Astrocyte (in vitro differentiated cells and primary cell): Measurements from ENCODE around the gene NME9. TPM values are rescaled to one million over a fixed set of nuclear protein-coding genes. Genes with fewer than 3 reads are reported as not detected.

Experiments used
- DNase-seq: peaks from one replicate; pipeline ENCODE4 v3.0.0-alpha.2; 2010; ENCODE audit warnings: low read depth
- FAIRE-seq: peaks from 2 replicates; lab custom pipeline; 2011; peaks lifted over from hg19 to GRCh38; lab: Jason Lieb, UNC
- H2AFZ ChIP-seq: 2 replicates; pipeline ENCODE4 v1.6.0; 2012; ENCODE audit warnings: low read depth, low read length, inconsistent platforms
- H3K27ac ChIP-seq: 2 replicates; pipeline ENCODE4 v1.5.1; 2011; ENCODE audit warnings: low read depth, low read length, inconsistent platforms
- H3K27me3 ChIP-seq: 2 replicates; pipeline ENCODE4 v1.6.0; 2011; ENCODE audit warnings: low read length, inconsistent platforms; ENCODE audit not compliant: insufficient read depth
- H3K36me3 ChIP-seq: 2 replicates; pipeline ENCODE4 v1.5.1; 2011; ENCODE audit warnings: low read length, inconsistent platforms; ENCODE audit not compliant: insufficient read depth
- H3K4me1 ChIP-seq: 2 replicates; pipeline ENCODE4 v1.5.1; 2011; ENCODE audit warnings: low read length, inconsistent platforms; ENCODE audit not compliant: insufficient read depth
- H3K4me2 ChIP-seq: 2 replicates; pipeline ENCODE4 v1.6.0; 2012; ENCODE audit warnings: low read length, inconsistent platforms
- H3K4me3 ChIP-seq: 2 replicates; pipeline ENCODE4 v1.5.1; 2011; ENCODE audit warnings: low read depth, mild to moderate bottlenecking, low read length, inconsistent platforms; ENCODE audit not compliant: insufficient read depth
- H3K79me2 ChIP-seq: 2 replicates; pipeline ENCODE4 v1.6.0; 2012; ENCODE audit warnings: mild to moderate bottlenecking, low read length, inconsistent platforms; ENCODE audit not compliant: insufficient read depth
- H3K9ac ChIP-seq: 2 replicates; pipeline ENCODE4 v1.6.0; 2012; ENCODE audit warnings: mild to moderate bottlenecking, low read length, inconsistent platforms
- H3K9me3 ChIP-seq: 2 replicates; pipeline ENCODE4 v1.5.1; 2012; ENCODE audit warnings: low read depth, mild to moderate bottlenecking, low read length, inconsistent platforms; ENCODE audit not compliant: insufficient read depth
- H4K20me1 ChIP-seq: 2 replicates; pipeline ENCODE4 v1.6.0; 2012; ENCODE audit warnings: low read length, inconsistent platforms; ENCODE audit not compliant: insufficient read depth
- H3K27ac Mint-ChIP-seq: one replicate; pipeline ENCODE4 v1.8.0; 2021; ENCODE audit warnings: mild to moderate bottlenecking, mixed read lengths; ENCODE audit not compliant: unreplicated experiment
- H3K27me3 Mint-ChIP-seq: one replicate; pipeline ENCODE4 v1.8.0; 2021; ENCODE audit warnings: low read depth, mixed read lengths; ENCODE audit not compliant: unreplicated experiment
- H3K36me3 Mint-ChIP-seq: one replicate; pipeline ENCODE4 v1.8.0; 2021; ENCODE audit warnings: low read depth, mixed read lengths; ENCODE audit not compliant: unreplicated experiment
- H3K4me1 Mint-ChIP-seq: one replicate; pipeline ENCODE4 v1.8.0; 2021; ENCODE audit warnings: low read depth, mixed read lengths; ENCODE audit not compliant: unreplicated experiment
- H3K4me3 Mint-ChIP-seq: one replicate; pipeline ENCODE4 v1.8.0; 2021; ENCODE audit warnings: mild to moderate bottlenecking, moderate library complexity, mixed read lengths; ENCODE audit not compliant: unreplicated experiment
- H3K9me3 Mint-ChIP-seq: one replicate; pipeline ENCODE4 v1.8.0; 2021; ENCODE audit warnings: mild to moderate bottlenecking, mixed read lengths; ENCODE audit not compliant: unreplicated experiment
- EZH2 ChIP-seq: IDR thresholded peaks from 2 replicates; pipeline ENCODE4 v1.6.1; 2012; ENCODE audit warnings: mild to moderate bottlenecking, low read length, inconsistent platforms; ENCODE audit not compliant: insufficient read depth
- total RNA-seq: library from RNA; stranded (reverse); gene quantifications from 2 replicates; pipeline ENCODE4 v1.2.1, GENCODE V29; 2021
- TF ChIP-seq, protein P1 (sequence below): IDR thresholded peaks from 2 replicates; pipeline ENCODE4 v1.5.1; 2011; ENCODE audit warnings: low read depth, mild to moderate bottlenecking, inconsistent platforms, low read length, moderate library complexity; ENCODE audit not compliant: insufficient read depth

NME9 gene
- total RNA-seq, 1 donor from 2014 or later, result 0.54 TPM

DNA sequence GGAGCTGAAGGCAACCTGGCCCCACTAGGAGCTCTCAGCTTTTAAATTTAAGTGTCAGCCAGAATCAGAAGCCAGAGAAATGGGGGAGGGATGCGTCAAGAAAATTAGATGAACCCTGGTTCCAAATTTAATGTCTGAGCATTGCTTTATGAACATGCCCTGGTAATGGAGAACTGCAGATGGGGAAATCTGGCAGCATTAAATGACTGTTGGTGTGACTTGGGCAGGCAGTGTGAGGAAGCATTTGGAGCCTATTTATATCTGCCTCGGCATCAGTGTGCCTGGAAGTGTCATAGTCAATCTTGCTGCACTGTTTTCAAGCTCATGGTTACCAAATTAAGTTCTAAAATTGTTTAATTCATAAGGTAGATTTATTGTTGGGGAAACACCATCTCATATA lies 29.0 kb downstream of the NME9 start:
- Histone ChIP-seq H3K4me3 (no peak overlapping the region), H3K27ac (no peak overlapping the region), H2AFZ (no peak overlapping the region), H3K4me2 (no peak overlapping the region), H3K9me3 (no peaks in the 10 kb centered on the region), H4K20me1 (no peaks in the 10 kb centered on the region), H3K36me3 (peaks cover 6% of the 10 kb centered on the region), H3K27me3 (no peaks in the 10 kb centered on the region), H3K9ac (no peak overlapping the region), H3K4me1 (no peaks in the 10 kb centered on the region), H3K79me2 (no peaks in the 10 kb centered on the region)
- H3K27ac Mint-ChIP-seq, result no peak overlapping the region
- no peak for DNase-seq
- H3K4me3 Mint-ChIP-seq, result no peak overlapping the region
- no peaks in the 10 kb centered on the region for H3K4me1 Mint-ChIP-seq
- H3K27me3 Mint-ChIP-seq, result no peaks in the 10 kb centered on the region
- no peaks in the 10 kb centered on the region for H3K9me3 Mint-ChIP-seq
- TF ChIP-seq, protein P1, sequence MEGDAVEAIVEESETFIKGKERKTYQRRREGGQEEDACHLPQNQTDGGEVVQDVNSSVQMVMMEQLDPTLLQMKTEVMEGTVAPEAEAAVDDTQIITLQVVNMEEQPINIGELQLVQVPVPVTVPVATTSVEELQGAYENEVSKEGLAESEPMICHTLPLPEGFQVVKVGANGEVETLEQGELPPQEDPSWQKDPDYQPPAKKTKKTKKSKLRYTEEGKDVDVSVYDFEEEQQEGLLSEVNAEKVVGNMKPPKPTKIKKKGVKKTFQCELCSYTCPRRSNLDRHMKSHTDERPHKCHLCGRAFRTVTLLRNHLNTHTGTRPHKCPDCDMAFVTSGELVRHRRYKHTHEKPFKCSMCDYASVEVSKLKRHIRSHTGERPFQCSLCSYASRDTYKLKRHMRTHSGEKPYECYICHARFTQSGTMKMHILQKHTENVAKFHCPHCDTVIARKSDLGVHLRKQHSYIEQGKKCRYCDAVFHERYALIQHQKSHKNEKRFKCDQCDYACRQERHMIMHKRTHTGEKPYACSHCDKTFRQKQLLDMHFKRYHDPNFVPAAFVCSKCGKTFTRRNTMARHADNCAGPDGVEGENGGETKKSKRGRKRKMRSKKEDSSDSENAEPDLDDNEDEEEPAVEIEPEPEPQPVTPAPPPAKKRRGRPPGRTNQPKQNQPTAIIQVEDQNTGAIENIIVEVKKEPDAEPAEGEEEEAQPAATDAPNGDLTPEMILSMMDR, result no peak
- no peak for TF ChIP-seq EZH2
- H3K36me3 Mint-ChIP-seq, result peaks cover 15% of the 10 kb centered on the region
- no peak for FAIRE-seq

GRCh38 chr3:138297876-138298275 lies 31.8 kb downstream of the NME9 start:
- no peak overlapping the region for H3K4me3 Mint-ChIP-seq
- Histone ChIP-seq H3K4me1 (no peaks in the 10 kb centered on the region), H4K20me1 (no peaks in the 10 kb centered on the region), H3K4me3 (no peak overlapping the region), H3K27me3 (no peaks in the 10 kb centered on the region), H3K4me2 (no peak overlapping the region), H3K9ac (no peak overlapping the region), H3K79me2 (no peaks in the 10 kb centered on the region), H3K9me3 (no peaks in the 10 kb centered on the region), H3K27ac (no peak overlapping the region), H3K36me3 (peaks cover 12% of the 10 kb centered on the region), H2AFZ (no peak overlapping the region)
- no peaks in the 10 kb centered on the region for H3K27me3 Mint-ChIP-seq
- no peaks in the 10 kb centered on the region for H3K4me1 Mint-ChIP-seq
- TF ChIP-seq EZH2, result no peak
- TF ChIP-seq, protein P1, result no peak
- no peak for FAIRE-seq
- peaks cover 12% of the 10 kb centered on the region for H3K36me3 Mint-ChIP-seq
- H3K9me3 Mint-ChIP-seq, result no peaks in the 10 kb centered on the region
- DNase-seq, result no peak
- H3K27ac Mint-ChIP-seq, result no peak overlapping the region

- Histone ChIP-seq H4K20me1 (no peaks in the 10 kb centered on the region), H3K4me2 (no peak overlapping the region), H3K27ac (no peak overlapping the region), H3K4me1 (no peaks in the 10 kb centered on the region), H3K36me3 (peaks cover 12% of the 10 kb centered on the region), H3K4me3 (no peak overlapping the region), H3K27me3 (no peaks in the 10 kb centered on the region), H3K79me2 (no peaks in the 10 kb centered on the region), H3K9ac (no peak overlapping the region), H3K9me3 (no peaks in the 10 kb centered on the region), H2AFZ (no peak overlapping the region)
- Mint-ChIP-seq H3K36me3 (peaks cover 14% of the 10 kb centered on the region), H3K27ac (no peak overlapping the region), H3K4me3 (no peak overlapping the region), H3K27me3 (no peaks in the 10 kb centered on the region), H3K4me1 (no peaks in the 10 kb centered on the region), H3K9me3 (no peaks in the 10 kb centered on the region)
- DNase-seq, result no peak
- TF ChIP-seq EZH2, result no peak
- TF ChIP-seq, protein P1, result no peak
- FAIRE-seq, result no peak
Measured at GRCh38 chr3:138297059-138297607, 32.5 kb downstream of the NME9 start.
